Measurements from ENCODE around the gene RIMS3.
"Not testable (repeated sequence)": the region's sequence is repeated elsewhere in the genome, so short reads cannot be mapped to it uniquely, and the experiment has no call there.

The RIMS3 gene

DNA sequence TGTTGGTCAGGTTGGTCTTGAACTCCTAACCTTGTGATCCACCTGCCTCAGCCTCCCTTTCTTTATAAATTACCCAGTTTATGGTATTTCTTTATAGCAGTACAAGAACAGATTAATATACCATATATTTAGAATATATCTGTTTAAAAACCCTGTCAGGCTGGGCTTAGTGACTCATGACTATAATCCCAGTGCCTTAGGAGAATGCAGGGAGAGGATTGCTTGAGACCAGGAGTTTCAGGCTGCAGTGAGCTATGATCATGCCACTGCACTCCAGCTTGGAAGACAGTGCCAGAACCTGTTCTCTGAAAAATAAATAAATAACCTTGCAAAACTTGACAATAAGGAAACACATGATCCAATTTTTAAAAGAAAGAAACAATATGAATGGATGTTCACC, 90.1 kb downstream of the RIMS3 start:
- no peaks in the 10 kb centered on the region for H3K79me2 ChIP-seq (ENCODE audit: low read length)
- no peaks in the 10 kb centered on the region for H3K36me3 ChIP-seq (replicated peaks; ENCODE audit: insufficient read depth, low read length)
- H3K4me1 ChIP-seq (ENCODE audit: low read length): no peaks in the 10 kb centered on the region
- no peak overlapping the region for H3K27ac ChIP-seq (ENCODE audit: low read length)
- H4K20me1 ChIP-seq (ENCODE audit: insufficient read depth, low read length): no peaks in the 10 kb centered on the region
- H3K4me3 ChIP-seq (ENCODE audit: low read length): no peak overlapping the region
- H3K4me2 ChIP-seq (ENCODE audit: low read depth, low read length): no peak overlapping the region
- H3K9me3 ChIP-seq (replicated peaks; ENCODE audit: insufficient read depth, low read length): no peaks in the 10 kb centered on the region
- no peaks in the 10 kb centered on the region for H3F3A ChIP-seq (ENCODE audit: insufficient read depth, low read length)
- H3K9ac ChIP-seq (ENCODE audit: low read length): no peak overlapping the region
- TF ChIP-seq EZH2phosphoT487 (IDR thresholded peaks at IDR 0.05; ENCODE audit: low read length) (no peak), EZH2 (optimal IDR thresholded peaks at IDR 0.05; ENCODE audit: low read depth, low read length) (no peak)
- TF ChIP-seq, protein P1, sequence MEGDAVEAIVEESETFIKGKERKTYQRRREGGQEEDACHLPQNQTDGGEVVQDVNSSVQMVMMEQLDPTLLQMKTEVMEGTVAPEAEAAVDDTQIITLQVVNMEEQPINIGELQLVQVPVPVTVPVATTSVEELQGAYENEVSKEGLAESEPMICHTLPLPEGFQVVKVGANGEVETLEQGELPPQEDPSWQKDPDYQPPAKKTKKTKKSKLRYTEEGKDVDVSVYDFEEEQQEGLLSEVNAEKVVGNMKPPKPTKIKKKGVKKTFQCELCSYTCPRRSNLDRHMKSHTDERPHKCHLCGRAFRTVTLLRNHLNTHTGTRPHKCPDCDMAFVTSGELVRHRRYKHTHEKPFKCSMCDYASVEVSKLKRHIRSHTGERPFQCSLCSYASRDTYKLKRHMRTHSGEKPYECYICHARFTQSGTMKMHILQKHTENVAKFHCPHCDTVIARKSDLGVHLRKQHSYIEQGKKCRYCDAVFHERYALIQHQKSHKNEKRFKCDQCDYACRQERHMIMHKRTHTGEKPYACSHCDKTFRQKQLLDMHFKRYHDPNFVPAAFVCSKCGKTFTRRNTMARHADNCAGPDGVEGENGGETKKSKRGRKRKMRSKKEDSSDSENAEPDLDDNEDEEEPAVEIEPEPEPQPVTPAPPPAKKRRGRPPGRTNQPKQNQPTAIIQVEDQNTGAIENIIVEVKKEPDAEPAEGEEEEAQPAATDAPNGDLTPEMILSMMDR (IDR thresholded peaks at IDR 0.05; ENCODE audit: low read length): no peak
- no peak for DNase-seq
- no peaks in the 10 kb centered on the region for H3K27me3 ChIP-seq (replicated peaks; ENCODE audit: insufficient read depth, low read length)
- H3K9me2 ChIP-seq (replicated peaks; ENCODE audit: insufficient read depth, low read length): no peaks in the 10 kb centered on the region
- no peak overlapping the region for H2AFZ ChIP-seq (ENCODE audit: low read length)

DNA sequence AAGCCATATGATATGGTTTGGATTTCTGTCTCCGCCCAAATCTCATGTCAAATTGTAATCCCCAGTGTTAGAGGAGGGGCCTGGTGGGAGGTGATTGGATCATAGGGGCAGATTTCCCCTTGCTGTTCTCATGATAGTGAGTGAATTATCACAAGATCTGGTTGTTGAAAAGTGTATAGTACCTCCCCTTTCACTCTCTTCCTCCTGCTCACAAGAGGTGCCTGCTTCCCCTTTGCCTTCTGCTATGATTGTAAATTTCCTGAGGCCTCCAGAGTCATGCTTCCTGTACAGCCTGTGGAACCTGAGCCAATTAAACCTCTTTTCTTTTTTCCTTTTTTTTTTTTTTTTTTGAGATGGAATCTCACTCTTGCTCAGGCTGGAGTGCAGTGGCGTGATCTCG, 90.7 kb downstream of the RIMS3 start:
- not testable (repeated sequence) for DNase-seq; H3K36me3 ChIP-seq (replicated peaks; ENCODE audit: insufficient read depth, low read length); H3K4me3 ChIP-seq (ENCODE audit: low read length); H4K20me1 ChIP-seq (ENCODE audit: insufficient read depth, low read length); H3K9ac ChIP-seq (ENCODE audit: low read length); H3K27ac ChIP-seq (ENCODE audit: low read length); H3K9me3 ChIP-seq (replicated peaks; ENCODE audit: insufficient read depth, low read length); H3K9me2 ChIP-seq (replicated peaks; ENCODE audit: insufficient read depth, low read length); H3K4me2 ChIP-seq (ENCODE audit: low read depth, low read length); H3F3A ChIP-seq (ENCODE audit: insufficient read depth, low read length); H3K4me1 ChIP-seq (ENCODE audit: low read length); H3K27me3 ChIP-seq (replicated peaks; ENCODE audit: insufficient read depth, low read length); H3K79me2 ChIP-seq (ENCODE audit: low read length); H2AFZ ChIP-seq (ENCODE audit: low read length)
